GM23338 (cell line): Measurements from ENCODE around the gene LGALSL. TPM values are rescaled to one million over a fixed set of nuclear protein-coding genes. Genes with fewer than 3 reads are reported as not detected.

ENCODE experiments used
- ATAC-seq: fragments of 200-7000 bp; cut with Tn5 transposase; 3 replicates; pipeline ENCODE4 v1.9.1; 2020
- DNase-seq: peaks from one replicate; pipeline ENCODE4 v3.0.0-alpha.2; 2015; ENCODE audit warnings: low spot score
- H2AFZ ChIP-seq: fragments of 200-600 bp; sonication (generic); 2 replicates; pipeline ENCODE4 v1.8.0; 2016; ENCODE audit warnings: antibody characterized with exemption, mild to moderate bottlenecking, moderate library complexity
- H3F3A ChIP-seq: fragments of 200-600 bp; sonication (generic); replicated peaks from 2 replicates; pipeline ENCODE4 v1.8.0; 2017; ENCODE audit warnings: antibody characterized with exemption, mixed run types, low read depth
- H3K27ac ChIP-seq: fragments of 200-600 bp; sonication (generic); 2 replicates; pipeline ENCODE4 v1.6.1; 2016; ENCODE audit warnings: low read depth
- H3K27me3 ChIP-seq: fragments of 200-600 bp; sonication (generic); 2 replicates; pipeline ENCODE4 v1.8.0; 2016; ENCODE audit warnings: mild to moderate bottlenecking, mixed run types, moderate library complexity; ENCODE audit not compliant: insufficient read depth
- H3K36me3 ChIP-seq: fragments of 200-600 bp; sonication (generic); 2 replicates; pipeline ENCODE4 v1.8.0; 2016; ENCODE audit warnings: mild to moderate bottlenecking; ENCODE audit not compliant: insufficient read depth
- H3K4me1 ChIP-seq: fragments of 200-600 bp; sonication (generic); 2 replicates; pipeline ENCODE4 v1.8.0; 2016; ENCODE audit warnings: mild to moderate bottlenecking, moderate library complexity; ENCODE audit not compliant: insufficient read depth
- H3K4me2 ChIP-seq: fragments of 200-600 bp; sonication (generic); 2 replicates; pipeline ENCODE4 v1.7.1; 2017; ENCODE audit warnings: mixed run types
- H3K4me3 ChIP-seq: fragments of 200-600 bp; sonication (generic); 2 replicates; pipeline ENCODE4 v1.6.1; 2016; ENCODE audit warnings: mixed run types
- H3K79me2 ChIP-seq: fragments of 200-600 bp; sonication (generic); replicated peaks from 2 replicates; pipeline ENCODE4 v1.8.0; 2017; ENCODE audit warnings: mild to moderate bottlenecking; ENCODE audit not compliant: insufficient read depth
- H3K9me2 ChIP-seq: fragments of 200-600 bp; sonication (generic); 2 replicates; pipeline ENCODE4 v1.8.0; 2017; ENCODE audit not compliant: insufficient read depth
- H4K20me1 ChIP-seq: fragments of 200-600 bp; sonication (generic); replicated peaks from 2 replicates; pipeline ENCODE4 v1.8.0; 2017; ENCODE audit warnings: mild to moderate bottlenecking; ENCODE audit not compliant: insufficient read depth
- H3K27ac Mint-ChIP-seq: 2 replicates; pipeline ENCODE4 v1.8.0; 2020; ENCODE audit warnings: inconsistent platforms, mild to moderate bottlenecking, moderate library complexity, mixed read lengths
- H3K27me3 Mint-ChIP-seq: 3 replicates; pipeline ENCODE4 v1.8.0; 2022; ENCODE audit warnings: low read depth, mild to moderate bottlenecking, moderate library complexity, mixed read lengths, inconsistent platforms; ENCODE audit not compliant: insufficient read depth, poor library complexity
- H3K36me3 Mint-ChIP-seq: 3 replicates; pipeline ENCODE4 v1.8.0; 2021; ENCODE audit warnings: low read depth, mild to moderate bottlenecking, inconsistent platforms, moderate library complexity, mixed read lengths
- H3K4me1 Mint-ChIP-seq: 3 replicates; pipeline ENCODE4 v1.8.0; 2020; ENCODE audit warnings: mild to moderate bottlenecking, inconsistent platforms, mixed read lengths
- H3K4me3 Mint-ChIP-seq: 3 replicates; pipeline ENCODE4 v1.8.0; 2021; ENCODE audit warnings: moderate library complexity, mild to moderate bottlenecking, inconsistent platforms, mixed read lengths
- H3K9me3 Mint-ChIP-seq: 3 replicates; pipeline ENCODE4 v1.8.0; 2020; ENCODE audit warnings: moderate library complexity, mild to moderate bottlenecking, inconsistent platforms, mixed read lengths
- CREB1 ChIP-seq: fragments of 250-450 bp; sonication (Bioruptor Pico); IDR thresholded peaks from 2 replicates; pipeline ENCODE4 v1.5.0; 2020; ENCODE audit warnings: low read depth, mild to moderate bottlenecking, moderate library complexity
- ETS1 ChIP-seq: IDR thresholded peaks from 2 replicates; pipeline ENCODE4 v1.6.1; 2016; ENCODE audit warnings: antibody characterized with exemption
- EZH2 ChIP-seq: fragments of 200-600 bp; sonication (generic); IDR thresholded peaks from one replicate; pipeline ENCODE4 v1.8.0; 2017; ENCODE audit warnings: antibody characterized with exemption, mild to moderate bottlenecking, low read depth; ENCODE audit not compliant: unreplicated experiment
- EZH2phosphoT487 ChIP-seq: fragments of 200-600 bp; sonication (generic); IDR thresholded peaks from one replicate; pipeline ENCODE4 v1.8.1; 2018; ENCODE audit warnings: antibody characterized with exemption; ENCODE audit not compliant: unreplicated experiment
- JUNB ChIP-seq: IDR thresholded peaks from one replicate; pipeline ENCODE4 v1.6.1; 2016; ENCODE audit warnings: antibody characterized with exemption; ENCODE audit not compliant: unreplicated experiment
- NANOG ChIP-seq: IDR thresholded peaks from 2 replicates; pipeline ENCODE4 v1.6.1; 2016; ENCODE audit warnings: antibody characterized with exemption, borderline replicate concordance
- POLR2AphosphoS5 ChIP-seq: IDR thresholded peaks from 2 replicates; pipeline ENCODE4 v1.6.1; 2016; ENCODE audit warnings: antibody characterized with exemption, low read depth
- ZNF114 ChIP-seq: fragments of 250-450 bp; sonication (Bioruptor Pico); IDR thresholded peaks from 2 replicates; pipeline ENCODE4 v1.5.0; 2020; ENCODE audit warnings: mild to moderate bottlenecking, moderate library complexity
- ZNF331 ChIP-seq: fragments of 250-450 bp; sonication (Bioruptor Pico); IDR thresholded peaks from 2 replicates; pipeline ENCODE4 v1.5.0; 2020; ENCODE audit warnings: low read depth, mild to moderate bottlenecking, moderate library complexity
- polyA plus RNA-seq: library from polyadenylated mRNA; unstranded; fragments of >200 nt; fragmentation: Nextera tagmentation; extraction: Ambion mirVana; gene quantifications from 2 replicates; pipeline ENCODE4 v1.2.1, GENCODE V29; 2016
- total RNA-seq: library from RNA; depleted of rRNA; stranded (reverse); fragments of >200 nt; shearing (Covaris generic); gene quantifications from 2 replicates; pipeline ENCODE4 v1.2.3, GENCODE V29; 2014
- TF ChIP-seq, protein P1 (sequence below), 2 experiments: fragments of 200-600 bp in 1 of 2; sonication (generic) in 1 of 2; conservative IDR thresholded peaks; 2 replicates each; pipeline versions ENCODE4 v1.5.1 to v1.6.1; 2016 to 2017; ENCODE audit warnings: antibody characterized with exemption in 2 of 2, low read depth in 2 of 2, mild to moderate bottlenecking in 2 of 2, moderate library complexity in 1 of 2

LGALSL gene
- total and polyA plus RNA-seq, 2 experiments from 2014 or later = 20.6 to 28.4 TPM

GRCh38 chr2:64410671-64411070 is 43.3 kb upstream of the LGALSL start:
- peaks cover 6% of the 10 kb centered on the region for H3K27me3 Mint-ChIP-seq
- H3K36me3 Mint-ChIP-seq = no peaks in the 10 kb centered on the region
- TF ChIP-seq ZNF331 (CRISPR knock-in tag) (no peak), POLR2AphosphoS5 (no peak), ZNF114 (CRISPR knock-in tag) (no peak), ETS1 (no peak), CREB1 (CRISPR knock-in tag) (no peak)
- Histone ChIP-seq H4K20me1 (no peaks in the 10 kb centered on the region), H3K4me2 (no peak overlapping the region), H2AFZ (no peak overlapping the region), H3K36me3 (no peaks in the 10 kb centered on the region), H3K4me1 (no peaks in the 10 kb centered on the region; the same call in 1 of the 2 replicates), H3K27me3 (no peaks in the 10 kb centered on the region), H3K27ac (no peak overlapping the region), H3K79me2 (no peaks in the 10 kb centered on the region), H3K9me2 (peaks cover 6% of the 10 kb centered on the region; the same call in 1 of the 2 replicates), H3K4me3 (no peak overlapping the region), H3F3A (no peaks in the 10 kb centered on the region)
- no peak overlapping the region for H3K27ac Mint-ChIP-seq
- ATAC-seq = no peak; the same call in 2 of the 3 replicates
- no peaks in the 10 kb centered on the region for H3K9me3 Mint-ChIP-seq
- H3K4me1 Mint-ChIP-seq = peaks cover 9% of the 10 kb centered on the region
- DNase-seq = no peak
- H3K4me3 Mint-ChIP-seq = no peak overlapping the region

GRCh38 chr2:64412671-64413070 is 41.3 kb upstream of the LGALSL start:
- no peak overlapping the region for H3K4me3 ChIP-seq
- no peak overlapping the region for H3K27ac ChIP-seq
- peaks cover 8% of the 10 kb centered on the region for H3K4me1 Mint-ChIP-seq

More at GRCh38 chr2:64412671-64413070, 41.3 kb upstream of the LGALSL start:
- Histone ChIP-seq H3F3A (no peaks in the 10 kb centered on the region), H4K20me1 (no peaks in the 10 kb centered on the region), H2AFZ (no peak overlapping the region), H3K4me2 (no peak overlapping the region), H3K27me3 (no peaks in the 10 kb centered on the region), H3K4me1 (no peaks in the 10 kb centered on the region), H3K9me2 (peaks cover 6% of the 10 kb centered on the region; the same call in 1 of the 2 replicates), H3K79me2 (no peaks in the 10 kb centered on the region), H3K36me3 (no peaks in the 10 kb centered on the region)
- TF ChIP-seq JUNB (no peak), POLR2AphosphoS5 (no peak), ETS1 (no peak), ZNF114 (CRISPR knock-in tag) (no peak), CREB1 (CRISPR knock-in tag) (no peak), ZNF331 (CRISPR knock-in tag) (no peak), EZH2phosphoT487 (no peak), EZH2 (no peak), NANOG (no peak)
- TF ChIP-seq, protein P1, sequence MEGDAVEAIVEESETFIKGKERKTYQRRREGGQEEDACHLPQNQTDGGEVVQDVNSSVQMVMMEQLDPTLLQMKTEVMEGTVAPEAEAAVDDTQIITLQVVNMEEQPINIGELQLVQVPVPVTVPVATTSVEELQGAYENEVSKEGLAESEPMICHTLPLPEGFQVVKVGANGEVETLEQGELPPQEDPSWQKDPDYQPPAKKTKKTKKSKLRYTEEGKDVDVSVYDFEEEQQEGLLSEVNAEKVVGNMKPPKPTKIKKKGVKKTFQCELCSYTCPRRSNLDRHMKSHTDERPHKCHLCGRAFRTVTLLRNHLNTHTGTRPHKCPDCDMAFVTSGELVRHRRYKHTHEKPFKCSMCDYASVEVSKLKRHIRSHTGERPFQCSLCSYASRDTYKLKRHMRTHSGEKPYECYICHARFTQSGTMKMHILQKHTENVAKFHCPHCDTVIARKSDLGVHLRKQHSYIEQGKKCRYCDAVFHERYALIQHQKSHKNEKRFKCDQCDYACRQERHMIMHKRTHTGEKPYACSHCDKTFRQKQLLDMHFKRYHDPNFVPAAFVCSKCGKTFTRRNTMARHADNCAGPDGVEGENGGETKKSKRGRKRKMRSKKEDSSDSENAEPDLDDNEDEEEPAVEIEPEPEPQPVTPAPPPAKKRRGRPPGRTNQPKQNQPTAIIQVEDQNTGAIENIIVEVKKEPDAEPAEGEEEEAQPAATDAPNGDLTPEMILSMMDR (conservative IDR thresholded peaks at IDR 0.05; ENCODE audit: low read depth in 2 of 2) = no peak
- no peak for ATAC-seq
- no peak overlapping the region for H3K4me3 Mint-ChIP-seq
- H3K27ac Mint-ChIP-seq = no peak overlapping the region
- H3K36me3 Mint-ChIP-seq = no peaks in the 10 kb centered on the region
- no peak for DNase-seq
- H3K27me3 Mint-ChIP-seq = no peaks in the 10 kb centered on the region
- no peaks in the 10 kb centered on the region for H3K9me3 Mint-ChIP-seq
